Body of pancreas (tissue), 4 donors: Measurements from ENCODE around the gene DCAF12. TPM values are rescaled to one million over a fixed set of nuclear protein-coding genes. Genes with fewer than 3 reads are reported as not detected.

Experiments used
- ATAC-seq: fragments of 150-250 bp; one replicate; pipeline ENCODE4 v1.9.1; 2016
- DNase-seq, 4 donors: peaks; one replicate each; pipeline ENCODE4 v3.0.0-alpha.2; 2019
- H3K27ac ChIP-seq, 4 donors: fragments of 200-600 bp; sonication (generic); 1 replicate in 3 of 4; 2 replicates in 1 of 4; pipeline versions ENCODE4 v1.5.1 to v1.6.1; 2016 to 2019; ENCODE audit warnings: mild to moderate bottlenecking in 1 of 4, mixed read lengths in 1 of 4, moderate library complexity in 1 of 4
- H3K27me3 ChIP-seq, 2 donors: fragments of 200-600 bp; sonication (generic); one replicate each; pipeline ENCODE4 v1.6.0; 2016; ENCODE audit warnings: mild to moderate bottlenecking in 1 of 2
- H3K36me3 ChIP-seq, 2 donors: fragments of 200-600 bp; sonication (generic); replicated peaks in 1 of 2; 2 replicates each; pipeline ENCODE4 v1.5.1; 2016; ENCODE audit warnings: low read depth in 2 of 2; ENCODE audit not compliant: insufficient read depth in 1 of 2
- H3K4me1 ChIP-seq: fragments of 200-600 bp; sonication (generic); one replicate; pipeline ENCODE4 v1.6.0; 2016
- H3K4me3 ChIP-seq, 2 donors: fragments of 200-600 bp; sonication (generic); 1 replicate in 1 of 2; 2 replicates in 1 of 2; pipeline ENCODE4 v1.5.1; 2016 to 2019
- H3K9me3 ChIP-seq, 3 donors: fragments of 200-600 bp; sonication (generic); 1 replicate in 2 of 3; 2 replicates in 1 of 3; pipeline ENCODE4 v1.5.1; 2016
- CTCF ChIP-seq, 7 experiments: fragments of 450-650 bp in 4 of 7; fragments of 200-600 bp in 3 of 7; sonication (generic) in 3 of 7; IDR thresholded peaks; one replicate each; pipeline ENCODE4 v1.5.1; 2016 to 2019; ENCODE audit warnings: antibody characterized with exemption in 7 of 7
- POLR2A ChIP-seq, 3 donors: fragments of 450-650 bp; IDR thresholded peaks; one replicate each; pipeline ENCODE4 v1.6.1; 2016; ENCODE audit warnings: antibody characterized with exemption in 3 of 3, mild to moderate bottlenecking in 2 of 3
- WGBS, 2 donors: methylation state at CpG; one replicate each; pipeline ENCODE4 v1.1.5; 2017; 5-methylcytosine and 5-hydroxymethylcytosine counted together
- intact Hi-C: fragments of 100-400 bp; cut with DNase I; formaldehyde crosslinking; loops from one replicate; pipeline ENCODE4 v1.15.1; 2023
- total RNA-seq, 2 donors: library from RNA; depleted of rRNA; stranded (reverse); fragments of >200 nt; gene quantifications; one replicate each; pipeline ENCODE4 v1.1.0, GENCODE V29; 2016

Gene DCAF12
- total RNA-seq, 2 donors from 2014 or later, result 14.3 to 19.1 TPM

- peak in 2 of 4 donors; percentile 4 to 10 for DNase-seq
- intact Hi-C loops, result no loop called here
- Histone ChIP-seq H3K27ac (peak overlapping the region; percentile 84 to 98 (median 98)), H3K36me3 (no peaks in the 10 kb centered on the region), H3K9me3 (no peaks in the 10 kb centered on the region), H3K4me3 (peak overlapping the region; percentile 49 to 82), H3K27me3 (no peaks in the 10 kb centered on the region), H3K4me1 (peaks cover 28% of the 10 kb centered on the region)
- WGBS, 2 donors, result 6 to 18% methylated on average over 18 of the region's 18 CpGs
- no peak for TF ChIP-seq POLR2A (IDR thresholded peaks at IDR 0.05)
- no peak for TF ChIP-seq CTCF (IDR thresholded peaks at IDR 0.05)
- ATAC-seq, result no peak
Observed at GRCh38 chr9:34049630-34050384, 76.7 kb downstream of the DCAF12 start.

GRCh38 chr9:34048727-34049629, 77.5 kb downstream of the DCAF12 start, which contains the start of gene UBAP2:
Gene UBAP2, minus strand, starts transcription at chr9:34048887. Its CDS starts 31,739 bp downstream, at chr9:34017148.
- Histone ChIP-seq H3K27me3 (no peaks in the 10 kb centered on the region), H3K4me3 (peak within 1 kb of the TSS; percentile 49 to 82), H3K36me3 (no peaks in the 10 kb centered on the region), H3K9me3 (no peaks in the 10 kb centered on the region), H3K4me1 (peaks cover 28% of the 10 kb centered on the region), H3K27ac (peak within 1 kb of the TSS; percentile 84 to 98 (median 98))
- WGBS, 2 donors, result 0% methylated on average over 27 to 69 of the region's 70 CpGs
- ATAC-seq (peak; percentile 94), DNase-seq (peak; percentile 97 to 98 (median 98))
- intact Hi-C loops, result no loop called here
- peak; percentile 96 to 98 (median 98) for TF ChIP-seq POLR2A (IDR thresholded peaks at IDR 0.05)
- TF ChIP-seq CTCF (IDR thresholded peaks at IDR 0.05), result peak in 3 of 7 experiments; percentile 13 to 25 (median 20)

GRCh38 chr9:34047864-34048726, 78.4 kb downstream of the DCAF12 start:
- intact Hi-C loops, result no loop called here
- Histone ChIP-seq H3K4me1 (peaks cover 28% of the 10 kb centered on the region), H3K27me3 (no peaks in the 10 kb centered on the region), H3K27ac (peak overlapping the region; percentile 84 to 98 (median 98)), H3K4me3 (peak overlapping the region; percentile 49 to 82), H3K9me3 (no peaks in the 10 kb centered on the region), H3K36me3 (no peaks in the 10 kb centered on the region)
- peak; percentile 4 for ATAC-seq
- DNase-seq, result peak; percentile 36 to 46 (median 39)
- WGBS, 2 donors, result 1 to 2% methylated on average over 29 of the region's 29 CpGs
- TF ChIP-seq CTCF (IDR thresholded peaks at IDR 0.05) (no peak), POLR2A (IDR thresholded peaks at IDR 0.05) (no peak)

- ATAC-seq (no peak), DNase-seq (peak in 2 of 4 donors; percentile 9 to 17)
- H3K27me3 ChIP-seq, result no peaks in the 10 kb centered on the region
- no peaks in the 10 kb centered on the region for H3K9me3 ChIP-seq
- peak overlapping the region in 1 of 4 donors; percentile 98 for H3K27ac ChIP-seq
- no peak overlapping the region for H3K4me3 ChIP-seq
- TF ChIP-seq POLR2A (IDR thresholded peaks at IDR 0.05), result peak in 2 of 3 donors; percentile 16 to 18
- no peak for TF ChIP-seq CTCF (IDR thresholded peaks at IDR 0.05)
- H3K4me1 ChIP-seq, result peaks cover 28% of the 10 kb centered on the region
- intact Hi-C loops, result no loop called here
- WGBS, 2 donors, result 24 to 36% methylated on average over 5 of the region's 5 CpGs
- no peaks in the 10 kb centered on the region for H3K36me3 ChIP-seq
Observed at GRCh38 chr9:34046784-34047379, 79.6 kb downstream of the DCAF12 start.
